Stimulated activated CD8-positive, alpha-beta memory T cell treated with anti-CD3 and anti-CD28 coated beads, Interleukin-15, amount 100 ng/mL, for 1 hour (primary cell): Measurements from ENCODE around the gene DOCK1.

Experiments used
- DNase-seq: peaks from one replicate; pipeline ENCODE4 v3.0.0-alpha.2; 2020; ENCODE audit warnings: low read depth

Gene DOCK1

DNA sequence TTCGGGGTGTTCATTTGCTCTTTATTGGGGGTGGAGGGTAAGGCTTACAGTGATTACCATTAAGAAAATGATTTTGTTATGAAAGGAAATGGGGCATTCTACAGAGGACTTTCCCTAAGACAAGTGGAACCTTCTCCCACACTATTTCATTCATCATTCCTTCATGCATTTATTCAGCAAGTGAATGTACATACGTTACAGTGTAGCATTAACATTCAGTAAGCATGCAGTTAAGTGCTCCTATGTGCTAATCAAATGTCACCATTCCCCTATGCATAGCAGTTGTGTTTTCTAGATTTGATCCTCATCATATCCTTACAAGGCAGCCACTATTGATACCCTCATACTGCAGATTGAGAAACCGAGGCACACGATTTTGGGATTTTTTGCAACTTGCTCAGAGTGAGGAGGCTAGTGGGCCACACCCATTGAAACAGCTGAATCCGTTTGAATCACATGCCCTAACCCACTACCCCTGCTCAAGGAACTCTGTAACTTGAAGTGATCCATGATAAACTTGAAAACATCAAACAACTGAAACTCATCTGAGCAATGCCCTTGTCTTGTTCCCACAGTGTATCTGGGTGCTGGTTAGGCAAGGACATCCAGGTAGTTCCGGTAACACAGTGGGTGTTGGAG, 274.5 kb downstream of the DOCK1 start:
- DNase-seq, result no peak

DNA sequence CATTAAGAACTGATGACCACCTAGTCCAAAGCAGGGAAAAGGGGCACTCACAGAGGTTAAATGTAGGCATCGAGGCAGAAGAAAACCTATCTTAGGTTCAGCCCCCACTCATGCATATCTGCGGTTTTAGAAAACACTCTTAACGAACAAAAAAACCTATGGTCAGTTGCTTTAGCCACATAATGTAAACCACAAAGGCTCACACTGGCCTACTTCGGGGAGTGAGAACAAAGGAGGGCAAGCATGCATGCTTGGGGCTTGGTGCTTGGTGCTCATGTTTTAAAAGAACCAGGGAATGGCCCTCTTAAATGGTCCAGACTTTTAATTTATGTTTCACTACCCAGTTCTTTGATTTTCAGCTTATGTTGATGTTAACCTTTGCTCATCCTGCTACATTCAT, 276.9 kb downstream of the DOCK1 start:
- DNase-seq, result no peak

DNA sequence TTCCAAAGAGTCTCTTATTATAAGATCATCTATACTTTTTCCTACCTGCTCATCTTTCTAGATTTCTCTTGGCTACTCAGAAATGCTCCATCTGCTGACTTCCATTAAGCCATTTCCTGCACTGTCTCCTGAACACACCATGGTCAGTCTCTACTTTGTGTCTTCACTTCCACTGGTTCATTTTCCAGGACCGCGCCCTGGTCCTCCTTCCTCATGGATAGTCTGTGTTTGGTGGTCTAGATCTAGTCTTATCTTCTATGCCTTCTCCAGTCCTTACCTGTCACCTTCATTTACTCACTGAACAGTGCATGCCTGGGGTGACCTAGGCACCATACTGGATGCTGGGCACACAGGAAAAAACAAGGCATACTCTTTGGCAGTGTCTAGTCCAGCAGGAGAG, 279.4 kb downstream of the DOCK1 start:
- no peak for DNase-seq

DNA sequence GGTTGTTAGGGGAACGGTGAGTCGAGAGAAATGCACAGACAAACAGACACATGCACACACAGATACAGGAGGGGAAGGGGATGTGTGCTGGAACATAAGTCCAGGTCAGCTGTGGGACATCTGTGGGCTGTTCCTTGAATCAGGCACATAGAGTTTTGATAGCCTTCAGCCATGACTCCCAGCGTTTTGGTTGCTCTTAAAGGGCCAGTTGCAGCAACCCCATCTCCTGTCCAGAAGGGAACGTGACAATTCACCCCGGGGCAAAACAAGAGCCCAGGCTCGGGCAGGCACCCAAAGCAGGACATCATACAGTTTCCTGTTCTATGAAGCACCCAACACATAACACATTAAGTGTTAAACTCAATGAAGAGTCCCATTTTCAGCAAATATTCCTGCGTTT, 281.6 kb downstream of the DOCK1 start:
- no peak for DNase-seq

DNA sequence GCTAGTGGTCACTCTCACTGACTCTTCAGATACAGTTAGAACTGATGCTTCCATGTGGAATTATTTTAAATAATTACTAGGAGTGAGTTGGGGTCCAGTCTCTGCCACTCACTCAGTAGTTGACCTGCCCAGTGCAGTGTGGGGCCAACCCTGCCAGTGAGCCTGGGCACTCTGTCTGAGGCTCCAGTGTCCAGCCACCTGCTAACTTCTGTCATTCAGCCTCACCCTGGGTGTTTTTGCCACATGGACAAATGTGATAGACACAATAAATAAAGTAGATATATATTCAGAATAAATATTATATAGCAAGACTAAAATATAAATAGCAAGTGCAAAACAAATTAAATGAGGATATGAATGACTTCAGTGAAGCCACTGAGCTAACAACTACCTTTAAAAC, 284.0 kb downstream of the DOCK1 start:
- no peak for DNase-seq

DNA sequence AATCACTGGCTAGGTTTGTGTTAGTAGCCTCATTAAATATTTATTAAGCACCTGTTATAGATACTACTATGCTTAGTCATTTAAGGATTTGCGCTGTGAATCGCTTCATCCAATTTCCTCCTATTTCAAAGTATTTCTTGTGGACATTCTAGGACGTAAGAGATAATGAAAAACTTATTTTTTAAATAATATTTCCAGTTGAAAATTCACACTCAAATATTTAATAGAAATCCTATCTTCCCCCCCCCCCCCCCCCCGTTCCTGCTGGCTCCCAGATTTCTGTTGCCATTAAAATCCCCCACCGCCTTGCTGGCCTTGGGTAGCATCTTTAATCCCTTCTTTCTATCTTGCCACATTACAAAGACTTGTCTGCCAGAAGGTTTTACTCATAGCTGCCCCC, 285.2 kb downstream of the DOCK1 start:
- no peak for DNase-seq

DNA sequence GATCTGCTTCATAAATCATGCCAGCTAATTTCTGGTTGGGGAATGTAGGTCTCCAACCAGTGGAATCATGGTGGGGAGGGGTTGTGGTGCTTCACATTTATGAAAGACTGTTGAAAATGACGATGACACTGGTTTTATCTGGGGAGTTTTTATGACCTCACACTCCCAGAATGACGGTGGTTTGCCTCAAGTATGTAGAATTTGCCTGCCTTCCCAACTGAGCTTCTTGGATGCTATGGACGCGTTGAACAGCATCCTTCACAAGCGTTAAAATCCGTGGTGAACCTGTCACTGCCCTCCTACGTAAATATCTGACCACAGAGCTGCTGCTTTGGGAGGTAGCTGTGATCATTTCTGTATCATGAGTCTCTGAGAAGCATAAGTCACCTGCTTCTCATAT, 287.9 kb downstream of the DOCK1 start:
- DNase-seq, result no peak

DNA sequence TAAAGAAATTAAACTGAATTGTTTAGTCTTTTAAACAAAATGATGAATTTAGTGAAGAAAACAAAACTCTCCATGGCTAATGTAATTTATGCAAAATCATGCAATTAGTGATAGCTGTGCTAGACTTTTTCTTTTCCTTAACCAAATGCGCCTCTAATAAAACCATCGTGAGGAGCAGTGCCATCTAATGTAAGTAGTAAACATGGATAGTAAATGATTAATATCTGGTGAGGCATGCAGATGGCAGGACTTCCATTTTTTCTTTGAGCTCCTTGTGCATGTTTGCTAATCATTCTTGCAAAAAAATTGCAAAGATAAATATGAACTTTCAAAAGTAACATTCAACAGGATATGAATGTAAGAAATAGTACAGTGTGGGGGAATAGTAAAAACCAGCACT, 288.9 kb downstream of the DOCK1 start:
- no peak for DNase-seq

DNA sequence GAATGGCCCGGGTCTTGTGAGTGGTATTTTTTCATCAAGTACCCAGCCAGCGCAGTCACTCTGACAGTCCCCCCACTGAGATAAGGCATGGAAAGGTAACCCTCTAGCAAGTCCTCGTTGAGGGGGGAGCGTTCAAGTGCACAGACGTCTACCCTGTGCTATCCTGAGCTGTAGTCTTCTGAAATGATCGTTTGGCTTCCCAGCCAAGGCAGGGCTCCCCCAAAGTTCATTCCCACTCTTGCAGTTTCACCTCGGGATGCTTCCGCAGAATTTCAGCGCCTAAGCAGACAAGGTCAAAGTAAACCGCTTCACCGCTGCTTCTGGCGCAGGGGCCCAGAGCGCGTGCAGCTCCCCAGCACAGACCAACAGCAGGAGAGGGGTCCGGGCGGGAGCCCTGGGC, 289.4 kb downstream of the DOCK1 start:
- no peak for DNase-seq

DNA sequence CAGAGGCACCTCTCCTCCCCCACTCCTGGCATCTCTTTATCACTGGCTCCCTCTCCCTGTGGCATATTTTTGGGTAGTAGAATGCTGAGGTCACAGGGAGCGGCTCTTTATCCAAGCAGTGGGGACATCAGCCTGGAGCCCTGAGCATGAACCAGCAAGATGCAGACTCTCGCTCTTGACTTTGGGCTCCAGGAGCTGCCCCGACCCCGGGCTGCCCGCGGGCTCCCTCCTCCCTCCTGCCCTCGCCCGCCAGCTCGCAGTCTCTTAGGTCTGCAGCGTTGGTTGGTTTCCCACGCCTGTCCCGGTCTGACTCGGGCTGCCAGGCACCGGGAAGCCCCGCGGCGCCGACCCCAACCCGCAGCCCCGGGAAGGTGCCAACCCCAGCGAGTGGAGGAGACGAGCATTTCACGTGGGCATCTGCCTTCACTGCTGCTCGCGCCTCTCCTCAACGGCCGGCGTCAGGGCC, 289.8 kb downstream of the DOCK1 start:
- DNase-seq, result no peak

DNA sequence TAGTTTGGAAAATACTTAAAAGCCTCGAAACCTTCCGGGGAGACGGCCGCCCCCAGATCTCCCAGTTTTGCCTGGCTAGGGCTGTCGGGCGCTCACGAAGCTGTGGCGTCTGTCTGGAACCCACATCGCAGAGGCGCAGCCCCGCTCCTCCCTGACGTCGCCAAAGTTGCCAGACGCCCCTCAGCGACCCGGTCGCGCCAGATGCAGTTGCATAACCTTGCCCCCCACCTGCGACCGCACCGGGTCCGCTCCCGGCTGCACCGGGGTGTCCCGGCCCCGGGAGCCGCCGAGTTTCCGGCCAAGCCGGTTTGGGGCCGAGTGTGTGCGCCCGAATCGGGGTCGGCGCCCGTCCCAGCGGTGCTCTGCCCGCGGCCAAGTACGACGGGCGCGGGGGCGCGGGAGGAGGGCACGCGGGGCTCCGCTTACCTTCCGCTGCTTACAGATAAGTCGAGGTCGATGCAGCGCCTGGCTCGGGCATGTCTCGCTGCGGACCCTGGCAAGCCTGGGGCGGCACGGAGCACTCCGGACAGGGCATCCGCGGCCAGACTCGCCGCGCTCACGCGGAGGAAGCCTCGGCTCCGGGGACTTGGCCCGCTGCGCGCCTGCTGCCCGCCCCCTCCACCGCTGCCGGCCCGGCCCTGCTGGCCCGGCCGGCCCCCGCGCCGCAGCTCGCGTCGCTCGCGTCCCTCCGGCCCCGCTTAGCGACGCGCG, 290.5 kb downstream of the DOCK1 start:
- no peak for DNase-seq

DNA sequence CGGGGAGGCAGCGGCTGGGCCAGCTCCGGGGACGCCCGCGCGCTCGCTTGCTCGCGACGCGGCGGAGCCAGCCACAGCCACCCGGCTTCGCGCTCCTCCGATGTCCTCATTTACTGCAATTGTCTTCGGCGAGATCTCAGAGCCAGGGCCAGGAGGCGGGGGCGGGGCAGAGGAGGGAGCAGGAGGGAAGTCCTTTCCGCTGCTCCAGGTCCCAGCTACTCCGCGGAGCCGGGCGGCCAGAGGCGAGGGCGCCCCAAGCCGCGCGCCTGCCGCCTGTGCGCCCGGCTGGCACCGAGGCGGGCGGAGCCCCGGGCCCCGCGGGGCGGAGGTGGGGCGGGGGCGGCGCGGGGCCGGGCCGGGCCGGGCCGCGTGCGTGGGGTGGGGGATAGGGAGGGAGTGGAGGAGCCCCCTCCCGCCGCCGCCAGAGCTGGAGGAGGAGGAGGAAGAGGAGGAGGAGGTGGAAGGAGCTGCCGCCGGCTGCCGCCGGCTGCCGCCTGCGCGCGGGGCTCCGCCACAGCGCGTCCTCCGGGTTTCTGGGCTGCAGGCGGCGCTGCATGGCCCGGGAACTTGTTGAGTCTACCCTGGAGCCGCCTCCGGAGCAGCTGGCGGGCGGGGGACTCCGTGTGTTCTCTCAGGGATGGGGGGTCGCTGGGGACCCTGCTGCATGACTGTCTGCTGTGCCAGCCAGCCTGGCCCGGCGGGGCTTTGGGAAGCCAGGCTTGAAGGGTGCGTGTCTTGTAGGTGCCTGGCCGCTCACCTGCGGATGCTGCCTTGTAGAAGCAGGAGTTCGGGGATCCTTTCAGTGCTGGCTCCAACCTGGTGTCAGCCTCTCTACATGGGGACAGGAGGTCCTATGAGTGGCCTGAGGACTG, 291.3 kb downstream of the DOCK1 start, which contains the start of gene INSYN2A:
TSS of gene INSYN2A (minus strand) at position 310 of the 872 bp plus-strand sequence. CDS start 20,196 bp downstream, outside the sequence.
- DNase-seq, result no peak

DNA sequence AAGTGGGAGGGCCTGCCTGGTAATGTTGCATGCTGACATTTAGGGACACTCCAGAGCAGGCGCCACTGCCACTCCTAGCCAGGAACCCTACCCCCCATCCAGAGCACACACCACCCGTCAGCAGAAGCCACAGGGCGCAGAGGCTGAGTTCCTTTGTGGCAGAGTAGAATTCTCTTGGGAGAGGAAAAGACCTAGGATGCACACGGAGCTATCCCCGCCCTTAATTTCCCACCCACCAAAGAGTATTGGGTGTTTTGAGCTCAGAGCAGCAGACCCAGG, 291.9 kb downstream of the DOCK1 start:
- DNase-seq, result no peak

DNA sequence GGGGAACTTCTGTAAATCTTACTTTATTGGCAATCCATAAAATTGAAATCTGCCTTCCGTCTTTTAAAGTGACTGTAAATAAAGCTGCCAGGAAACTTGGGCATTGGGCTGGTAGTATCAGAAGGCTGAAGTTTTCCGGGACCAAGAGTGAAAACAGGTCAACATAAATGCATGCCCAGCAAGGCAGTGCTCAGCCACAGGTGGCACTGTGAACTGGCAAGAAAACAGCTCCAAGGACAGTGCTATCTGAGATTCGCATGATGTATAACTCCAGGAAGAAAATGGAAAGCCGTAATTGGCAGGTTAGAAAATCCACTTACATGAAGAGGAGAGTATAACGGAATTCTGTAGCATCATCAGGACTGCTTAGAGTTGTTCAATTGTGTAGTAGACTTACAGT, 293.1 kb downstream of the DOCK1 start:
- DNase-seq, result no peak

DNA sequence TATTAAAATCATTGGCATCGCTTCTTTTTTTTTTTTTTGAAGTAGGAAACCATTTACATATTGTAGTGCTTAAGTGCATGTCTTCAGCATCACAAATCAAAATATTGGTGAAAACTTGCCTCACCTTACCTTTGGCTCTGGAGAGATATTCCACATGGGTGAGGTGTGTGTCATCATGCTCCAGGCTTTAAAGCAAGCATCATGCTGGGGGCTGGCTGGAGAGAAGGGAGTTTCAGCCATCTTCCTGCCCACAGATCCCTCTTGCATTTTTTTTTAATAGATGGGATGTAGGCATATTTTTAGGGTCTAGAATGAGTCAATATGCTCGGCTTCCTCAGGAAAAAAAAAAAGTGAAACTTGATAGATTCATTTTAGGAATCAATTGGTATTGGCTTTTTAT, 293.5 kb downstream of the DOCK1 start:
- DNase-seq, result no peak

DNA sequence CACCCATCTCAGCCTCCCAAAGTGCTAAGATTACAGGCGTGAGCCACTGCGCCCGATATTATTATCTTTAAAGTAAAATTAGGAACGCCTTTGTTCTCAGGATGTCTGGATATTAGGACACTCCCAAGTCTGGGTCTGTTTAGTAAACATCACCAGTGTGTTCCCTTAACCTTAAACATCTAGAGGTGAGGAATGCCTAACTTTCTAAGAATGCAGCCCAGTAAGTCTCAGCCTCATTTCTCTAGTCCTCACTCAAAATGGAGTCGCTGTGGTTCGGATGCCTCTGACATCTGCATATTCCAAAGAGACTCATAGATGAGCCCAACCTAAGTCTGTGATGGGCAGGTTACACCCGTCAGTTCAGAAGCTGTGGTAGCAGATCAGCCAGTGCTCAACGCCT, 295.4 kb downstream of the DOCK1 start:
- no peak for DNase-seq

DNA sequence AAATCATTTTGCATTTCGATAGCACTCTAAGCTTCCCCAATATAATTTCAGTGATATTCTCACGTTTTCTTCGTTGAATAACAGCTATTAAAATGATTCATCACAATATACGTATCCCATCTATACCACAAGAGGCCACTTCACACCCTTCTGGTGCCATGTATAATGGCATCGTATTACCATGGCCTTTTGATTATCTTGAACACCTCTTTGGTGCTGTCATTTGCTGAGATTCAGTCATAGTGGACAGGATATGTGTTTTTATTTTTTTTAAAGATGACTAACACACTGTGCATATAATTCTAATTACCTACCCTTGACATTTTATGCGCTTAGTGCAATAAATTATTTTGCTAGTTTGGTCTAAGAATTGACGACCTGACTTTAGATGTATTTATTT, 297.8 kb downstream of the DOCK1 start:
- no peak for DNase-seq

DNA sequence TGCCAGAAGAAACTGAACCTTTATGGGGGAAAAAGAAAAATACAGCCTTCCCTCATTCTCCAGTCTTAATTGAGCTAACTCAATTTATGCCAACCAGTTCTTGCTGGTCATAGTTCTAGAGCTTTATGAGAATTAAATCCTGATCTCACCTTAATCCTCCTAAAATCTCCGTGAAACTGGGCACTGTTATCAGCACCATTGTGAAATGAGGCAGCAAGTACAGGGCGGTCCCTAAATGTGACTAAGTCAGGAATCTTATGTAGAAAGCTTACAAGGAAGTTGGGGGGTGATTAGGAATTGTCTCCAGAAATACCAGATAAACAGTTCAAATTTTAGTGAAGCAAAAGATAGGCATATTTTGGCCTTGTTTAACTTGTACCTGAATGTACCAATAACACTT, 301.9 kb downstream of the DOCK1 start:
- DNase-seq, result no peak

DNA sequence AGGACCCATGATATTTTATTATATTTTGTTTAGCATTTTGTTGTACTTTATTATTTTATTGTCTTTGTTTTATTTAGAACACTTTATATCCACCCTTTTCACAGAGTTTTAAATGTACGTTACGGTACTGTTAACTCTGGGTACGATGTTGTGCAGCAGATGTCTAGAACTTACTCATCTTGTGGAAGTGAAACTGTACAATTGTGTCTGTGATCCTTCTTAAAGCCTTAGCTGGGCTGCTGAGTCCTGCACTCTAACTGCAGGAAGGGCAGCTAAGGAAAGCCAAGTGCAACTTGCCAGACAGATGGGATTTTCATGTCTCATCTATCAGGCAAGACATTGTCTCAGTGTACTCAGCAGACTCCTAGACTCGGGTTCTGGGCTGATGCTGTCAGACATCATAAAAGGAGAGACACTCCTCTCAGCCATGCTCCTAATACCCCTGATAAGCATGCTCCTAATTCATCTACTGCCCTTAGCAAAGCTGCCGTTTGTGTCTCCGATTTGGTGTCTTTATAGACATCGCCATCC, 305.8 kb downstream of the DOCK1 start:
- no peak for DNase-seq

DNA sequence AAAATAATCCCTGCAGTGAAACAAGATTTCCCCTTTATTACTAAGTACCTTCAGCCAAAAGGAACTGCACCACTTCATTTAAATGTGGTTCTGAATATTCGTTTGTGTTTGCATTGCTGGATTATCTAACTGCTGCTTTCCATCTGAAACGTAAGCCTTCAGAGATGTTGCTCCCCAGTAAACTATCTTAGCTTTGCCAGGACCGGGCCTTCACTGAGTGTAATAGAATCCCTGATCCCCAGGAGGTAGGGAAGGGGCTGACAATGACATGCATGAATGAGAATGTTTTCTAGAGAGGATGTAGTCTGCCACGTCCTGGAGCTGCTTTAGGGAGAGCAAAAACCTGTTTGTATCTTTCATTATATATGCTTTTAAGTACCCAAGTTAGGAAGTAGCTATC, 310.6 kb downstream of the DOCK1 start:
- DNase-seq, result no peak

DNA sequence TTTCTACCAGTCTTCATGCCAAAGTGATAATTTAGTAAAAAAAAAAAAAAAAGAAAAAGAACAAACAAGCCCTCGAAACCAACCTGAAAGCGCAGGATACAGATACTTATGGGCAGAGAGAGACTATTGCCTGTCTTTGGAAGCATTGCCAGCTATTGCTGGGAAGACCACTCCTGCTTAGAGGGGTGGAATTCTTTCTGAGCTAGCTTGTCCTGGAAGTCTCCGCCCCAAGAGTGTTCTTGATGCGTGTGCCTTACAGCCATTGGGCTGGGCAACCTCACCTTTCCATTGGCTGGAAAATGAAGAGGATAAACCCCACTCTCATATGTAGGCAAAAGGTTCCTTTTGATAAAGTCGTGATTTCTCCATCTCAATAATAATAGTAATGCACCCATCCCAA, 311.0 kb downstream of the DOCK1 start:
- DNase-seq, result no peak

DNA sequence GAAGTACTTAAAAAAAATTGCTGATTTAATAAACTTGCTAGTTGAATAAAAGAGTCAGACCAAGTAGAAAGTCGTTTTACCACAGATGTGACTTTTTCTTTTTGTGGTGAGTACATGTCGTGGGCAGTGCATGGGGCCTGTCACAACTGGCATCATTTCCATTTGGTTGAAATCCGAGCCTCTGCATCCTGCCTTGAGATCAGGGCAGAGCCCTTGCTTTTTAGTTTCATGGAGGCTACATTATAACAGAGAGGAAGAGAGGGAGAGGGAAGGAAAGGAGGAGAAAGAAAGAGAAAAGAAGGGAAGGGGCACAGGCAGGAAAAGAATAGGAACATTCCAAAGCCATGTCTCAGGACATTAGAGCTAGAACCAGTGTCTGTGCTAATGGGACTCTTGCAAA, 311.6 kb downstream of the DOCK1 start:
- DNase-seq, result no peak

DNA sequence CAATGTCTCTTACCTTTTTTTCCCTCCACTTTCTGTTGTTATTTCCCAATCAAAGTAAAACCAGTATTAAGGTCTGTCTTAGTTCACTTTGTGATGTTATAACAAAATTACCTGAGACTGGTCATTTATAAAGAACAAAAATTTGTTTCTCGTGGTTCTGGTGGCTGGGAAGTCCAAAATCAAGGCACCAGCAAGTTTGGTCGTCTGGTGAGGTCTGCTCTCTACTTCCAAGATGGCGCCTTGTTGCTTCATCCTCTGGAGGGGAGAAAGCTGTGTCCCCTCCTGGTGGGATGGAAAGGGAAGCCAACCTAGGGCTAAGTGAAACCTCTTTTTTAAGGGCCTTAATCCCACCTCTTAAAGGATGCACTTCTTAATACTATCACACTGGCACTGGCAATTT, 313.4 kb downstream of the DOCK1 start:
- no peak for DNase-seq
